A204.1 (cell line): ENCODE data around the gene PIWIL4.

Experiments used
- FAIRE-seq: peaks from 2 replicates; lab custom pipeline; 2012; peaks lifted over from hg19 to GRCh38; lab: Jason Lieb, UNC

The PIWIL4 gene

DNA sequence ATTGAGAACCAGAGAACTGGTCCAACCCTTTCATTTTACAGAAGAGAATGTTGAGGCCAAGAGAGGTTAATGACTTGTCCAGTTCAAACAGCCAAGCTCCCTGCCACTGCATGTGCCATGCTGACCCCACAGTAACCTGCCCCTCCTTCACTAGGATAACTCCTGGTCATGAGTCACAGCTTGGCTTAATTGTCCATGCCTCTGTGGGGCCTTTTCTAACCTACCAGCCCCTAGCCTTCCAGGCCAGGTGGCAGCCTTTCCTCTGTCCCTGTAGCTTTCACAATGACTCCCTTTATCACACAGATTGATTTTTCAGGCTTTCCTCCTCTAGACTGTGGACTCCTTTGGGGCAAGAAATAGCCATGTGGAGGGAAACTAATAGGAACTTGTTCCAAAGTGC, 97.2 kb downstream of the PIWIL4 start:
- no peak for FAIRE-seq

DNA sequence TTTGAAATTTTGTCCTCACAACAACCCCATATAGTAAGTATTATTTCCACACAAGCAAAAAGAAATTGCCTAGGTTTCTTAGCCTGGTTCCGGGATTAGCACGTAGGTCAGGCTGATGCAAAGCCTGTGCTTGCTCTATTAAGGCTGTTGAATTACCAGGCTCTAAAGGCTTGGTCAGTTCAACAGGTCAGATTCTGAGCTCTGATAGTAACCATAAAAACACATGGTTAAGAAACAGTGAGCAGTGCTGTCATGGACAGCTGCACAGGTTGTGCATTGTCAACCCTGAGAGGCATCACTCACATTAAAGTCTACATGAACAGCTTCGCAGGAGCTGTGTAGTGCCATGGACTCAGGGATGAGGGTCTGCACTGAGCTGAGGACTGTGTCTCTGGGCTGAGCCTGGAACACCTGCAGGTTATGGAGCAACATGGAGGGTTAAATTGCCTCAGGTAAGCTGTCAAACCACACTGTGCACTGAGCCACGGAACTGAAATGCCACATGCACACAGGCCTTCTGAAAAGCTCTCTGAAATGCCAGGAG, 98.0 kb downstream of the PIWIL4 start:
- no peak for FAIRE-seq

DNA sequence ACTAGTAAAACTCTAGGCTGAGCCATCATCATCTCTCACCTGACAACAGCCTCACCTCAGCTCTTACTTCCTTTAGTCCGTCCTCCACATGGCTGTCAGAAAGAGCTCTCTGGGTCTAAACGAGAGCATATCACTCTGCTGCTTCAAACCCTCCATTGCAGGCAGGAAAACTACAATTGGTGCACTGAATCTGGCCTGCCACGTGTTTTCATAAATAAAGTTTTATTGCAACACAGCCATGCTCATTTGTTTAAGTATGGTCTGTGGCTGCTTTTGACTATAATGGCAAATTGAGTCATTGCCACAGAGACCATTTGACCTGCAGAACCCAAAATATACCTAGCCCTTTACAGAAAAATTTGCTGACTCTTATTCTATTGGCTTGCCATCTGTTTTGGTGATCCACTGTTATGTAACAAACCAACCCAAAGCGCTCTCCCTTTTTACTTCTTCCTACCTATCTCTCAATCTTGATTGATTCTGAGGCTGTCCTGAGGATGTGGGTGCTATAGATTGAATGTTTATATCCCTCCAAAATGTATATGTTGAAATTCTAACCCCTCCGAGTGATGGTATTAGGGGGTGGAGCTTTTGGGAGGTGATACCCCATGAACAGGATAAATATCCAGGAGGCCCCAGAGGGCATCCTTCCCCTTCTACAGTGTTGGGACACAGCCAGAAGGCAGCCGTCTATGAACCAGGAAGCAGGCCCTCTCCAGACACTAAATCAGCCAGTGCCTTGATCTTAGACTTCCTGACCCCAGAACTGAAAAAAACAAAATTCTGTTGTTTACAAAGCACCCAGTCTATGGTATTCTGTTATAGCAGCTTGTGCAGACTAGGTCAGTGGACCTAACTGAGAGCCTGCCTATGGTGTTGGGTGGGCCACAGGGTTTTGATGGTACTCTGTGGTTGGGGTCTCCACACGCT, 99.9 kb downstream of the PIWIL4 start:
- FAIRE-seq, result no peak

DNA sequence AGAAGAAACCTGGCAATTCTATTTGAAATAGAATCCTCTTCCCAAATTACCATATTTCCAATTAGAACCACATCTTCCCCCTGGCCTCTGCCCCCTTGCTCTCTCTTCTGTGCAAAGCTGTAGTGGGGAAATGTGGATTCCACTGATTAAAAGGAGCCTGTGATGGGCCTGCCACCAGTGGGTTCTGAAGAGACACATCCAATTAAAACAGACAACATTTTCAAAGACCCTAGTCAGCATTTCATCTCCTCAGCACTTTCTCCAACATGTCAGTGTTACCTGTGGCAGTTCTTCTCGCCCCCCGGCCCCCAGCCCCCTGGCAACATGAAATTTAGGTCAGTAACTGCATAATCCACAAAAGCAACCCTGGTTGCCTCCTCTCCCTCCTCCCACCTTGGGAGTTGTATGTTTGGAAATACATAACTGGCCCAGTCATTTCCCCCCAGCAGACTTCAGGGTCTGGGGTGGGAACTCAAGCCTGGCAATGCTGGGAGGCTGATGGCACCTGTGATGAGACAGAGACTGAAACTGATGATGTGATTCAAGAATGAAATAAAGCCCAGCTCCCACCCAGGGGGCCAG, 101.1 kb downstream of the PIWIL4 start:
- no peak for FAIRE-seq

DNA sequence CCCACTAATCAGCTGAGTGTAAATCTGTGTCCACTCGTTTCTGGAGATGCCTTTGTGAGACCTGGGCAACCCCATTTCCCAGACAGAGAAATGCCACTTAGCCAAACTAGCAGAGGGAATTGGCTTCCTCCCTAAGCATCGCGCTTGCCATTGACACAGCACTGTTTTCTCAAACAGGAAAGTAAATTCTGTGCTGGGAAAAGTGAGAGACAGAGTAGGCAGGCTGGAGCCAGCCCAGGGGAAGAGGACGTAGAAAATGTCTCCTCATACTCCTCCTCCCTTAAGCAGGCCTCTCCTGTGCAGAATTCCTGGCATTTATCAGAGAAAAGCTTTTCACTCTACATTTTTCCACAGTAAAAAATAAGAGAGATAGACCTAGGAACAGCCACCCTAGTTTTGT, 101.9 kb downstream of the PIWIL4 start:
- no peak for FAIRE-seq
